Vagina (tissue), 2 donors: ENCODE data around the gene DKK3. TPM values are rescaled to one million over a fixed set of nuclear protein-coding genes. Genes with fewer than 3 reads are reported as not detected.

Experiments used
- DNase-seq, 2 donors: peaks; one replicate each; pipeline ENCODE4 v3.0.0-alpha.2; 2017; ENCODE audit errors: extremely low spot score in 2 of 2
- H3K27ac ChIP-seq: fragments of 200-600 bp; sonication (generic); one replicate; pipeline ENCODE4 v1.5.1; 2019
- H3K27me3 ChIP-seq: fragments of 200-600 bp; sonication (generic); one replicate; pipeline ENCODE4 v1.5.1; 2019
- H3K36me3 ChIP-seq, 2 donors: fragments of 200-600 bp; sonication (generic); one replicate each; pipeline ENCODE4 v1.5.1; 2017 to 2019
- H3K4me1 ChIP-seq: fragments of 200-600 bp; sonication (generic); one replicate; pipeline ENCODE4 v1.5.1; 2019
- H3K4me3 ChIP-seq, 2 donors: fragments of 200-600 bp; sonication (generic); 1 replicate in 1 of 2; 2 replicates in 1 of 2; pipeline ENCODE4 v1.5.1; 2016 to 2019
- H3K9me3 ChIP-seq: fragments of 200-600 bp; sonication (generic); one replicate; pipeline ENCODE4 v1.5.1; 2019
- POLR2A ChIP-seq, 2 donors: fragments of 450-650 bp; IDR thresholded peaks; one replicate each; pipeline ENCODE4 v1.6.1; 2017; ENCODE audit warnings: antibody characterized with exemption in 2 of 2, mild to moderate bottlenecking in 2 of 2, moderate library complexity in 2 of 2
- POLR2AphosphoS5 ChIP-seq, 2 donors: sonication (generic); formaldehyde crosslinking; IDR thresholded peaks; one replicate each; pipeline ENCODE4 v1.9.0; 2017; ENCODE audit warnings: antibody characterized with exemption in 2 of 2, mild to moderate bottlenecking in 2 of 2, low read depth in 1 of 2; ENCODE audit not compliant: insufficient read depth in 1 of 2
- intact Hi-C: fragments of 100-400 bp; cut with DNase I; formaldehyde crosslinking; loops from one replicate; pipeline ENCODE4 v1.15.1; 2023
- total RNA-seq: library from RNA; depleted of rRNA; stranded (reverse); fragments of >200 nt; gene quantifications from one replicate; pipeline ENCODE4 v1.2.3, GENCODE V29; 2016
- TF ChIP-seq, protein P1 (sequence below), 3 experiments: fragments of 450-650 bp in 2 of 3; fragments of 200-600 bp in 1 of 3; sonication (generic) in 1 of 3; IDR thresholded peaks; one replicate each; pipeline ENCODE4 v1.5.1; 2017 to 2019; ENCODE audit warnings: antibody characterized with exemption in 3 of 3, mild to moderate bottlenecking in 2 of 3, moderate library complexity in 2 of 3

DKK3 gene
- total RNA-seq, 1 donor from 2014 or later = 110 TPM

DNA sequence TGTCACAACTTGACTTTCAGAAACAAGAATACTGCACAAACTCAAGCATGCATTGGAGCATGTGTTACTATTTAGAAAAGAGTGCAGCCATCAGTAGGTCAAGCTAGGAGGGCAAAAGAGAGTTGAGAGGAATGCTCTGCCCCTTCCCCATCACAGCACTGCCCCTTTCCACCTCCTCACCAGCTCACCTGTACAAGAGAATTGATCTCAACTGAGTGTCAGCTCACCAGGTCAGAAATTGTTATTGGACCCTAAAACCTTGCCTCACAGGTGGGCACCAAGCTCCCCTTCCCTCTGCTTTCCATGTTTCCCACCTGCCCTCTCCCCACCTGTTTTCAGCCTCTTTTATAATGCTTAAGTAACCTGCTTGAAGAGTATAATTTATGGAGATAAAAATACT is 48.8 kb downstream of the DKK3 start:
- Histone ChIP-seq H3K4me3 (no peak overlapping the region), H3K27ac (no peak overlapping the region), H3K27me3 (no peaks in the 10 kb centered on the region), H3K9me3 (no peaks in the 10 kb centered on the region), H3K36me3 (peaks cover 0 to 26% of the 10 kb centered on the region in 2 donors), H3K4me1 (peaks cover 8% of the 10 kb centered on the region)
- intact Hi-C loops = no loop called here
- TF ChIP-seq POLR2A (IDR thresholded peaks at IDR 0.05) (no peak), POLR2AphosphoS5 (IDR thresholded peaks at IDR 0.05; ENCODE audit: insufficient read depth in 1 of 2, low read depth in 1 of 2) (no peak)
- TF ChIP-seq, protein P1, sequence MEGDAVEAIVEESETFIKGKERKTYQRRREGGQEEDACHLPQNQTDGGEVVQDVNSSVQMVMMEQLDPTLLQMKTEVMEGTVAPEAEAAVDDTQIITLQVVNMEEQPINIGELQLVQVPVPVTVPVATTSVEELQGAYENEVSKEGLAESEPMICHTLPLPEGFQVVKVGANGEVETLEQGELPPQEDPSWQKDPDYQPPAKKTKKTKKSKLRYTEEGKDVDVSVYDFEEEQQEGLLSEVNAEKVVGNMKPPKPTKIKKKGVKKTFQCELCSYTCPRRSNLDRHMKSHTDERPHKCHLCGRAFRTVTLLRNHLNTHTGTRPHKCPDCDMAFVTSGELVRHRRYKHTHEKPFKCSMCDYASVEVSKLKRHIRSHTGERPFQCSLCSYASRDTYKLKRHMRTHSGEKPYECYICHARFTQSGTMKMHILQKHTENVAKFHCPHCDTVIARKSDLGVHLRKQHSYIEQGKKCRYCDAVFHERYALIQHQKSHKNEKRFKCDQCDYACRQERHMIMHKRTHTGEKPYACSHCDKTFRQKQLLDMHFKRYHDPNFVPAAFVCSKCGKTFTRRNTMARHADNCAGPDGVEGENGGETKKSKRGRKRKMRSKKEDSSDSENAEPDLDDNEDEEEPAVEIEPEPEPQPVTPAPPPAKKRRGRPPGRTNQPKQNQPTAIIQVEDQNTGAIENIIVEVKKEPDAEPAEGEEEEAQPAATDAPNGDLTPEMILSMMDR (IDR thresholded peaks at IDR 0.05) = no peak
- no peak for DNase-seq

GRCh38 chr11:11958403-11959231 is 49.8 kb downstream of the DKK3 start:
- no peaks in the 10 kb centered on the region for H3K27me3 ChIP-seq
- TF ChIP-seq POLR2AphosphoS5 (IDR thresholded peaks at IDR 0.05; ENCODE audit: insufficient read depth in 1 of 2, low read depth in 1 of 2) = no peak
- no peak for TF ChIP-seq POLR2A (IDR thresholded peaks at IDR 0.05)
- TF ChIP-seq, protein P1 (IDR thresholded peaks at IDR 0.05) = no peak
- no peaks in the 10 kb centered on the region for H3K9me3 ChIP-seq
- intact Hi-C loops = no loop called here
- H3K4me3 ChIP-seq = no peak overlapping the region
- no peak overlapping the region for H3K27ac ChIP-seq
- peaks cover 0 to 36% of the 10 kb centered on the region in 2 donors for H3K36me3 ChIP-seq
- peaks cover 8% of the 10 kb centered on the region for H3K4me1 ChIP-seq
- DNase-seq = no peak

- Histone ChIP-seq H3K4me1 (peaks cover 8% of the 10 kb centered on the region), H3K27me3 (no peaks in the 10 kb centered on the region), H3K36me3 (peaks cover 0 to 60% of the 10 kb centered on the region in 2 donors), H3K9me3 (no peaks in the 10 kb centered on the region), H3K4me3 (no peak overlapping the region), H3K27ac (no peak overlapping the region)
- DNase-seq = no peak
- TF ChIP-seq POLR2A (IDR thresholded peaks at IDR 0.05) (no peak), POLR2AphosphoS5 (IDR thresholded peaks at IDR 0.05; ENCODE audit: insufficient read depth in 1 of 2, low read depth in 1 of 2) (no peak)
- TF ChIP-seq, protein P1 (IDR thresholded peaks at IDR 0.05) = no peak
- intact Hi-C loops = no loop called here
These were observed 52.4 kb downstream of the DKK3 start for GRCh38 chr11:11956006-11956405.

- Histone ChIP-seq H3K27ac (no peak overlapping the region), H3K4me3 (no peak overlapping the region), H3K27me3 (no peaks in the 10 kb centered on the region), H3K36me3 (peaks cover 0 to 71% of the 10 kb centered on the region in 2 donors), H3K9me3 (no peaks in the 10 kb centered on the region), H3K4me1 (no peaks in the 10 kb centered on the region)
- DNase-seq = no peak
- intact Hi-C loops = no loop called here
- TF ChIP-seq, protein P1 (IDR thresholded peaks at IDR 0.05) = no peak
- TF ChIP-seq POLR2A (IDR thresholded peaks at IDR 0.05) (no peak), POLR2AphosphoS5 (IDR thresholded peaks at IDR 0.05; ENCODE audit: insufficient read depth in 1 of 2, low read depth in 1 of 2) (no peak)
These were observed 56.4 kb downstream of the DKK3 start for GRCh38 chr11:11952036-11952435.

GRCh38 chr11:11949482-11949881 is 58.9 kb downstream of the DKK3 start:
- TF ChIP-seq, protein P1 (IDR thresholded peaks at IDR 0.05) = no peak
- no peak for TF ChIP-seq POLR2AphosphoS5 (IDR thresholded peaks at IDR 0.05; ENCODE audit: insufficient read depth in 1 of 2, low read depth in 1 of 2)
- Histone ChIP-seq H3K27me3 (no peaks in the 10 kb centered on the region), H3K4me1 (no peaks in the 10 kb centered on the region), H3K4me3 (no peak overlapping the region), H3K27ac (no peak overlapping the region), H3K9me3 (no peaks in the 10 kb centered on the region), H3K36me3 (peaks cover 0 to 56% of the 10 kb centered on the region in 2 donors)
- DNase-seq = no peak
- intact Hi-C loops = no loop called here
